ENCODE data around the gene PTPRD. TPM values are rescaled to one million over a fixed set of nuclear protein-coding genes. Genes with fewer than 3 reads are reported as not detected.

Gene PTPRD
- total RNA-seq, 1 experiment from 2014 or later = not detected

DNA sequence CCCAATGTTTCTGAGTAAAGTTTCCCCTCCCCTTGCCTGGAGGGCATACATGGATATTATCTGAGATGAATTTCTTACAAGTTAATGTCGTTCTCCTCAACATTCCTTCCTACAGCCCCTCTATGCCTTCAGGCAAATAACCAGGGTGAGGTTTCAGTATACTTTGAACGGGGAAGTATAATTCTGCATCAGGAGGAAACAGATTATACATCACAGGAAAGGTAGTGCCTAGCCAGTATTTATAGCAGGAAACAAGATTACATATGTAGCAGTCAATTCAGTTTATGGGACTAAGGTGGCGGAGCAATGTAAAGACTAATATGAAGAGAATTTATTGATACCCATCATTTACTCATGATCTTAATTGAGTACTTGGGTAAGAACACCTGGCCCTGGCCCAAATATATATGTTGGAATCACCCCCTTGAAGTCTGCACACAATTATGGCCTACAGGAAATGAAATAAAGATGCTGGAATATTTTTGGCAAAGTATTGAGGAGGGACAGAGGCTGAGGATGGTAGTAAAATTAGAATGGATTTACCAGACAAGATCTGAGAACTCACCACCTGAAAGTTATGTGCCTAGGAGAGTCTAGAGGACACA is 661.1 kb downstream of the PTPRD start:
- no peak overlapping the region for H3K27ac ChIP-seq (ENCODE audit: low read length)
- intact Hi-C loops (cut with micrococcal nuclease; ENCODE audit: unreplicated experiment) = no loop called here
- H3K27me3 ChIP-seq (ENCODE audit: control insufficient read depth, insufficient read depth, low read length) = no peaks in the 10 kb centered on the region
- in situ Hi-C loops (cut with HindIII; ENCODE audit: low pct_unique_long_range_greater_than_20kb, low sequenced_read_pairs) = no loop called here
- BruUV-seq (replicated peaks) = no TSS peak
- H3K4me3 ChIP-seq (ENCODE audit: low read depth in 2 of 2, low read length in 2 of 2) = no peak overlapping the region
- TF ChIP-seq POLR2AphosphoS5 (IDR thresholded peaks at IDR 0.05; ENCODE audit: low read depth, low read length) (no peak), REST (IDR thresholded peaks at IDR 0.05; ENCODE audit: insufficient read depth in 1 of 2, low read depth in 2 of 2, low read length in 1 of 2) (no peak), TCF7L2 (IDR thresholded peaks at IDR 0.05; ENCODE audit: low read depth, low read length) (no peak), SIN3A (IDR thresholded peaks at IDR 0.05; ENCODE audit: borderline replicate concordance, insufficient read depth, low read depth, low read length) (no peak)
- TF ChIP-seq, protein P1, sequence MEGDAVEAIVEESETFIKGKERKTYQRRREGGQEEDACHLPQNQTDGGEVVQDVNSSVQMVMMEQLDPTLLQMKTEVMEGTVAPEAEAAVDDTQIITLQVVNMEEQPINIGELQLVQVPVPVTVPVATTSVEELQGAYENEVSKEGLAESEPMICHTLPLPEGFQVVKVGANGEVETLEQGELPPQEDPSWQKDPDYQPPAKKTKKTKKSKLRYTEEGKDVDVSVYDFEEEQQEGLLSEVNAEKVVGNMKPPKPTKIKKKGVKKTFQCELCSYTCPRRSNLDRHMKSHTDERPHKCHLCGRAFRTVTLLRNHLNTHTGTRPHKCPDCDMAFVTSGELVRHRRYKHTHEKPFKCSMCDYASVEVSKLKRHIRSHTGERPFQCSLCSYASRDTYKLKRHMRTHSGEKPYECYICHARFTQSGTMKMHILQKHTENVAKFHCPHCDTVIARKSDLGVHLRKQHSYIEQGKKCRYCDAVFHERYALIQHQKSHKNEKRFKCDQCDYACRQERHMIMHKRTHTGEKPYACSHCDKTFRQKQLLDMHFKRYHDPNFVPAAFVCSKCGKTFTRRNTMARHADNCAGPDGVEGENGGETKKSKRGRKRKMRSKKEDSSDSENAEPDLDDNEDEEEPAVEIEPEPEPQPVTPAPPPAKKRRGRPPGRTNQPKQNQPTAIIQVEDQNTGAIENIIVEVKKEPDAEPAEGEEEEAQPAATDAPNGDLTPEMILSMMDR (IDR thresholded peaks at IDR 0.05) = no peak
- no peak for ATAC-seq
- no peaks in the 10 kb centered on the region for H3K9me3 ChIP-seq (ENCODE audit: control insufficient read depth, insufficient read depth, low read depth, low read length)
- H3K36me3 ChIP-seq (ENCODE audit: control insufficient read depth, insufficient read depth, low read length) = no peaks in the 10 kb centered on the region
- ChIA-PET POLR2A (no interaction called here), CTCF (no interaction called here)
- DNase-seq (ENCODE audit: low read depth, low spot score) = no peak
- H3K4me1 ChIP-seq (ENCODE audit: control insufficient read depth, insufficient read depth, low read length) = no peaks in the 10 kb centered on the region

DNA sequence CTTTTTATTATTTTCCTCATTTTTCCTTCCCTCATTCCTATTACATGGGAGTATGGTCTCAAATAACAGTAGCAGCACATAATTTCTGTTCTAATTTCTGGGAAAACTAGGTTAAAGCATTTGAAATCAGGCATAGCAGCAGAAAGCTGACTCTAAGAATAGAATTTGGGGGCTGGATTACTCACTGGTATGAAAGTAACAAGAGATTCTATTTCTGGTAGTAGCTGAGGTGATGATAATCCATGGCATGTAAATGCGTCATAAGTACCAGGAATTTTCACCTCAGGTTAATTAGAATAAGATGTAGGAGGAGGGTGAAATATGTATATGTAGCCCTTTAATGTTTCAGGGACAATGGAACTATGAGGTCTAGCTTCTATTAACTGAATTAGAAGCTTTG is 662.0 kb downstream of the PTPRD start:
- Histone ChIP-seq H3K36me3 (ENCODE audit: control insufficient read depth, insufficient read depth, low read length) (no peaks in the 10 kb centered on the region), H3K9me3 (ENCODE audit: control insufficient read depth, insufficient read depth, low read depth, low read length) (no peaks in the 10 kb centered on the region), H3K4me3 (ENCODE audit: low read depth in 2 of 2, low read length in 2 of 2) (no peak overlapping the region), H3K27me3 (ENCODE audit: control insufficient read depth, insufficient read depth, low read length) (no peaks in the 10 kb centered on the region), H3K4me1 (ENCODE audit: control insufficient read depth, insufficient read depth, low read length) (no peaks in the 10 kb centered on the region), H3K27ac (ENCODE audit: low read length) (no peak overlapping the region)
- in situ Hi-C loops (cut with HindIII; ENCODE audit: low pct_unique_long_range_greater_than_20kb, low sequenced_read_pairs) (no loop called here), intact Hi-C loops (cut with micrococcal nuclease; ENCODE audit: unreplicated experiment) (no loop called here)
- no TSS peak for BruUV-seq (replicated peaks)
- DNase-seq (ENCODE audit: low read depth, low spot score) (no peak), ATAC-seq (no peak)
- ChIA-PET CTCF (no interaction called here), POLR2A (no interaction called here)
- no peak for TF ChIP-seq REST (IDR thresholded peaks at IDR 0.05; ENCODE audit: insufficient read depth in 1 of 2, low read depth in 2 of 2, low read length in 1 of 2)
- TF ChIP-seq, protein P1 (IDR thresholded peaks at IDR 0.05) = no peak
- no peak for TF ChIP-seq POLR2AphosphoS5 (IDR thresholded peaks at IDR 0.05; ENCODE audit: low read depth, low read length)
- no peak for TF ChIP-seq TCF7L2 (IDR thresholded peaks at IDR 0.05; ENCODE audit: low read depth, low read length)
- no peak for TF ChIP-seq SIN3A (IDR thresholded peaks at IDR 0.05; ENCODE audit: borderline replicate concordance, insufficient read depth, low read depth, low read length)
